SU-DHL-6 (cell line): ENCODE results near the gene DGLUCY.

ENCODE experiments used
- EZH2phosphoT487 ChIP-seq: fragments of 200-600 bp; sonication (generic), shearing (Covaris generic); conservative IDR thresholded peaks from 2 replicates; pipeline ENCODE4 v1.6.1; 2018; ENCODE audit warnings: mild to moderate bottlenecking, antibody characterized with exemption, low read length, moderate library complexity, mixed read lengths
- TF ChIP-seq, protein P1 (sequence below): fragments of 200-600 bp; sonication (generic); IDR thresholded peaks from one replicate; pipeline ENCODE4 v1.5.1; 2017; ENCODE audit warnings: antibody characterized with exemption, mild to moderate bottlenecking, low read length, moderate library complexity; ENCODE audit not compliant: insufficient read depth, poor library complexity, severe bottlenecking

- TF ChIP-seq, protein P1, sequence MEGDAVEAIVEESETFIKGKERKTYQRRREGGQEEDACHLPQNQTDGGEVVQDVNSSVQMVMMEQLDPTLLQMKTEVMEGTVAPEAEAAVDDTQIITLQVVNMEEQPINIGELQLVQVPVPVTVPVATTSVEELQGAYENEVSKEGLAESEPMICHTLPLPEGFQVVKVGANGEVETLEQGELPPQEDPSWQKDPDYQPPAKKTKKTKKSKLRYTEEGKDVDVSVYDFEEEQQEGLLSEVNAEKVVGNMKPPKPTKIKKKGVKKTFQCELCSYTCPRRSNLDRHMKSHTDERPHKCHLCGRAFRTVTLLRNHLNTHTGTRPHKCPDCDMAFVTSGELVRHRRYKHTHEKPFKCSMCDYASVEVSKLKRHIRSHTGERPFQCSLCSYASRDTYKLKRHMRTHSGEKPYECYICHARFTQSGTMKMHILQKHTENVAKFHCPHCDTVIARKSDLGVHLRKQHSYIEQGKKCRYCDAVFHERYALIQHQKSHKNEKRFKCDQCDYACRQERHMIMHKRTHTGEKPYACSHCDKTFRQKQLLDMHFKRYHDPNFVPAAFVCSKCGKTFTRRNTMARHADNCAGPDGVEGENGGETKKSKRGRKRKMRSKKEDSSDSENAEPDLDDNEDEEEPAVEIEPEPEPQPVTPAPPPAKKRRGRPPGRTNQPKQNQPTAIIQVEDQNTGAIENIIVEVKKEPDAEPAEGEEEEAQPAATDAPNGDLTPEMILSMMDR = no peak
- TF ChIP-seq EZH2phosphoT487 = no peak
Measured at GRCh38 chr14:91220581-91221000, 106.7 kb downstream of the DGLUCY start.
